Ishikawa (cell line): ENCODE data around the gene ELAVL1.

Experiments
- CEBPB ChIP-seq: IDR thresholded peaks from 2 replicates; pipeline ENCODE4 v1.6.1; 2012
- CREB1 ChIP-seq: IDR thresholded peaks from 2 replicates; pipeline ENCODE4 v1.6.1; 2012; ENCODE audit warnings: low read depth
- EGR1 ChIP-seq: IDR thresholded peaks from 2 replicates; pipeline ENCODE4 v1.6.1; 2012
- EP300 ChIP-seq: IDR thresholded peaks from 2 replicates; pipeline ENCODE4 v1.6.1; 2012; ENCODE audit warnings: borderline replicate concordance
- FOXM1 ChIP-seq: IDR thresholded peaks from 2 replicates; pipeline ENCODE4 v1.6.1; 2012; ENCODE audit warnings: low read depth, borderline replicate concordance
- NFIC ChIP-seq: IDR thresholded peaks from 2 replicates; pipeline ENCODE4 v1.6.1; 2012
- RAD21 ChIP-seq: IDR thresholded peaks from 2 replicates; pipeline ENCODE4 v1.6.1; 2012; ENCODE audit warnings: low read depth
- TAF1 ChIP-seq: IDR thresholded peaks from 2 replicates; pipeline ENCODE4 v1.6.1; 2012; ENCODE audit warnings: low read depth, mild to moderate bottlenecking
- TCF12 ChIP-seq: IDR thresholded peaks from 2 replicates; pipeline ENCODE4 v1.6.1; 2012; ENCODE audit warnings: low read depth
- TEAD4 ChIP-seq: IDR thresholded peaks from 2 replicates; pipeline ENCODE4 v1.6.1; 2012
- YY1 ChIP-seq: IDR thresholded peaks from 2 replicates; pipeline ENCODE4 v1.6.1; 2012; ENCODE audit warnings: low read depth
- ZBTB7A ChIP-seq: IDR thresholded peaks from 2 replicates; pipeline ENCODE4 v1.6.1; 2012; ENCODE audit warnings: low read depth
- TF ChIP-seq, protein P1 (sequence below): IDR thresholded peaks from 2 replicates; pipeline ENCODE4 v1.6.1; 2012; ENCODE audit warnings: low read depth, mild to moderate bottlenecking
- TF ChIP-seq, protein P2 (sequence below): IDR thresholded peaks from 2 replicates; pipeline ENCODE4 v1.6.1; 2012
- TF ChIP-seq, protein P3 (sequence below): IDR thresholded peaks from 2 replicates; pipeline ENCODE4 v1.6.1; 2012

Gene ELAVL1

DNA sequence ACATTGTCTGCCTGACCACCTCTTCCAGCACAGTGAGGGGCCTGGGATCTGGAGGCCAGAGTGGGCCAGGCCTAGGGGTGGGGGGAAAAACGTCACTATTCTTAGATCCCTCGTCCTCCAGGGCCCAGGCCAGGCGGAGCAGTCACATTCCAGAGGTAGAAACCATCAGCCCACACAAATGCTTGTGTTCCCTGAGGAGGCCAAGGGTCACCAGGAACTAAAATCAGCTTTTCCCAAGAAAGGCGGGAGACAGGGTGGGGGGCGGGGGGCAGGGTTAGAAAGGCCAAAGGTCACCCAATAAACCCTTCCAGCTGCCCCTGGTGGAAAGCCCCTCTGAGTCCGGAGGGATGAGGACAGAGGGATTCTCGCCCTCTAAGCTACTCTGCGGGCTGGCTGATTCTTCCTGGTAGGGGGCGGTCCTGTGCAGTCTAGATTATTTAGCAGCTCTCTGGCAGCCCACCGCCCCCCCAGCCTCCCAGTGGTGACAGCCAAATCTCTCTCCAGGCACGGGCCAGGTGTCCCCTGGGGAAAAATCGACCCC, 23.6 kb upstream of the ELAVL1 start:
- no peak for TF ChIP-seq FOXM1
- TF ChIP-seq, protein P1, sequence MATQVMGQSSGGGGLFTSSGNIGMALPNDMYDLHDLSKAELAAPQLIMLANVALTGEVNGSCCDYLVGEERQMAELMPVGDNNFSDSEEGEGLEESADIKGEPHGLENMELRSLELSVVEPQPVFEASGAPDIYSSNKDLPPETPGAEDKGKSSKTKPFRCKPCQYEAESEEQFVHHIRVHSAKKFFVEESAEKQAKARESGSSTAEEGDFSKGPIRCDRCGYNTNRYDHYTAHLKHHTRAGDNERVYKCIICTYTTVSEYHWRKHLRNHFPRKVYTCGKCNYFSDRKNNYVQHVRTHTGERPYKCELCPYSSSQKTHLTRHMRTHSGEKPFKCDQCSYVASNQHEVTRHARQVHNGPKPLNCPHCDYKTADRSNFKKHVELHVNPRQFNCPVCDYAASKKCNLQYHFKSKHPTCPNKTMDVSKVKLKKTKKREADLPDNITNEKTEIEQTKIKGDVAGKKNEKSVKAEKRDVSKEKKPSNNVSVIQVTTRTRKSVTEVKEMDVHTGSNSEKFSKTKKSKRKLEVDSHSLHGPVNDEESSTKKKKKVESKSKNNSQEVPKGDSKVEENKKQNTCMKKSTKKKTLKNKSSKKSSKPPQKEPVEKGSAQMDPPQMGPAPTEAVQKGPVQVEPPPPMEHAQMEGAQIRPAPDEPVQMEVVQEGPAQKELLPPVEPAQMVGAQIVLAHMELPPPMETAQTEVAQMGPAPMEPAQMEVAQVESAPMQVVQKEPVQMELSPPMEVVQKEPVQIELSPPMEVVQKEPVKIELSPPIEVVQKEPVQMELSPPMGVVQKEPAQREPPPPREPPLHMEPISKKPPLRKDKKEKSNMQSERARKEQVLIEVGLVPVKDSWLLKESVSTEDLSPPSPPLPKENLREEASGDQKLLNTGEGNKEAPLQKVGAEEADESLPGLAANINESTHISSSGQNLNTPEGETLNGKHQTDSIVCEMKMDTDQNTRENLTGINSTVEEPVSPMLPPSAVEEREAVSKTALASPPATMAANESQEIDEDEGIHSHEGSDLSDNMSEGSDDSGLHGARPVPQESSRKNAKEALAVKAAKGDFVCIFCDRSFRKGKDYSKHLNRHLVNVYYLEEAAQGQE: no peak
- no peak for TF ChIP-seq RAD21
- TF ChIP-seq CEBPB: no peak
- TF ChIP-seq NFIC: no peak
- TF ChIP-seq TAF1: no peak
- TF ChIP-seq, protein P2, sequence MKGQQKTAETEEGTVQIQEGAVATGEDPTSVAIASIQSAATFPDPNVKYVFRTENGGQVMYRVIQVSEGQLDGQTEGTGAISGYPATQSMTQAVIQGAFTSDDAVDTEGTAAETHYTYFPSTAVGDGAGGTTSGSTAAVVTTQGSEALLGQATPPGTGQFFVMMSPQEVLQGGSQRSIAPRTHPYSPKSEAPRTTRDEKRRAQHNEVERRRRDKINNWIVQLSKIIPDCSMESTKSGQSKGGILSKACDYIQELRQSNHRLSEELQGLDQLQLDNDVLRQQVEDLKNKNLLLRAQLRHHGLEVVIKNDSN: no peak

- TF ChIP-seq YY1: no peak
- no peak for TF ChIP-seq EP300
- TF ChIP-seq, protein P1: no peak
- no peak for TF ChIP-seq TCF12
- TF ChIP-seq NFIC: no peak
- TF ChIP-seq FOXM1: no peak
- no peak for TF ChIP-seq CREB1
Observed at GRCh38 chr19:8025316-8025715, 19.9 kb upstream of the ELAVL1 start.

DNA sequence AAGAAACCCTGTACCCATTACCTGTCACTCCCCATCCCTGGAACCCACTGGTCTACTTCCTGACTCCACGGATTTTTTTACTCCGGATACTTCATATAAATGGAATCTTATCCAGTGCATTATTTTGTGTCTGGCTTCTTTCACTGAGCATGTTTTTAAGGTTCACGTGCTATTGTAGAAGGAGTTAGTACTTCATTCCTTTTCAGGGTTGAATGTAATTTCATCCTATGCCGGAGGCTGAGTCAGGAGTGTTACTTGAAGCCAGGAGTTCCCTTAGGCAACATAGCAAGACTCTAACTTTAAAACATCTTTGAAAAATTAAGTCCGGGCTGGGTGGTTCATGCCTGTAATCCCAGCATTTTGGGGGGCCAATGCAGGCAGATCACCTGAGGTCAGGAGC, 17.9 kb upstream of the ELAVL1 start:
- TF ChIP-seq YY1 (no peak), ZBTB7A (no peak), EP300 (no peak), EGR1 (no peak), RAD21 (no peak), TCF12 (no peak), TAF1 (no peak), NFIC (no peak), CREB1 (no peak), CEBPB (no peak)
- TF ChIP-seq, protein P3, sequence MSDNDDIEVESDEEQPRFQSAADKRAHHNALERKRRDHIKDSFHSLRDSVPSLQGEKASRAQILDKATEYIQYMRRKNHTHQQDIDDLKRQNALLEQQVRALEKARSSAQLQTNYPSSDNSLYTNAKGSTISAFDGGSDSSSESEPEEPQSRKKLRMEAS: no peak
- TF ChIP-seq, protein P2: no peak
- TF ChIP-seq, protein P1: no peak

DNA sequence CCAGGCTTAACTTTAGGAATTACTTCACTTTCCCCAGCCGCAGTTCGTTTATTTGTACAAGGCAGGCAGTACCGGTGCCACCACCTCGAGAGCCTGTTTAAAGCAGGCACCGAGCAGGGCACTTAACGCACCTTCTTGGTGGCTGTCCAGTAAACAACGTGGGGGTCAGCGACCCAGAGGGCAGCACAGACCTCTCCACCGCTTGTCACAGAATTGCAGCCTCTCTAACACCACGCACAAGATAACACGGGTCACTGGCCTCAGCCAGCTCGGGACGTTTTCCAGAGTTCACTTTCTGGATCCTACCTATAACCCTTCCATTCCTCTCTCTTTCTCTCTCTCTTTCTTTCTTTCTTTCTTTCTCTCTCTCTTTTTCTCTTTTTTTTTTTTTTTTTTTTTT, 16.8 kb upstream of the ELAVL1 start:
- TF ChIP-seq, protein P3: no peak
- TF ChIP-seq TEAD4: no peak
- TF ChIP-seq TCF12: no peak
- no peak for TF ChIP-seq ZBTB7A
- no peak for TF ChIP-seq CEBPB
- TF ChIP-seq NFIC: no peak
- TF ChIP-seq RAD21: no peak
- TF ChIP-seq EGR1: no peak
- TF ChIP-seq CREB1: no peak
- TF ChIP-seq FOXM1: no peak
- TF ChIP-seq, protein P2: no peak
- no peak for TF ChIP-seq EP300
- TF ChIP-seq TAF1: no peak
- TF ChIP-seq YY1: no peak
